ENCODE data around the gene SYTL2.
"Not testable (repeated sequence)": the region's sequence is repeated elsewhere in the genome, so short reads cannot be mapped to it uniquely, and the experiment has no call there.

Gene SYTL2

DNA sequence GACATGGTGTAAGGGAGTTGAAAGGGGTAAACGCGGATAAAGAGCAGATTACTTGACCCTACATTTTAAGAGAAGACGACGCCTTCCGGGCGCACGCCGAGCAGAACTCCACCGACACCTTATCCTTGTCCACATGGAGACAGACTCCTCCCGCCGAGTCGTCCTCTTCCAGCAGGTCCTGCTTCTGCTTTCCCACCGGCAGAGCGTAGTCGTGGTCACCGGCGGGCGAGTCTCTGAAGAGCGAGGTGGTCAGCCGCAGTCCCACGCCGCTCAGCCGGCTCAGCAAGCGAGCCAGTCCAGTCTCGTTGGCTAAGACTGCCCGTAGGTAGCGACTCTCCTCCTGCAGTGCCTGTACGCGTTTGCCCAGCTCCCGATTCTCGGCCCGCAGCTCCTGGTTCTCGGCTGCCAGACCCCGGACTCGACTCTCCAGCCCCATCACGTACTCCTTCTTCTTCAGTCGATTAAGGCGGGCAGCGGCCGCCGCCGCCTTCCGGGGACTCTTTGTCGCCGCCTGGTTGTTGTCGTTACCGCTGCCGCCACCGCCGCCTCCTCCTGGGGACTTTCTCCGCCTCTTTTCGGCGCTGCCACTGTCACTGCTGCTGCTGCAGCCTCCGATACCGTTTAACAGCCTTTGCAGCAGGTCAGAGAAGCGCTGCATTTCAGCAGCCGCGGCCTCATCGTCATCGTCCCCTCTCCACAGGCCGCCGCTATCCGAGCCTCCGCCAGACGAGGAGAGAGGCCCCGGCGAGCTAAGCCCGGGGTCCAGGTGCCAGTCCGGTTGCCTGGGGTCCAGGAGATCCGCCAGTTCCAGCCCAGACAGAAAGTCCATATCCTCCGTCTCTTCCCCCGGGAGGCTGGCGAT lies 147.0 kb downstream of the SYTL2 start:
- TF ChIP-seq CTCF (IDR thresholded peaks at IDR 0.05; ENCODE audit: extremely low read depth, insufficient read depth, missing control alignments) = peak; percentile 61
- DNase-seq (ENCODE audit: low spot score) = peak; percentile 83
- in situ Hi-C loops (cut with MboI; ENCODE audit: low pct_unique_long_range_greater_than_20kb, low sequenced_read_pairs, unreplicated experiment) = no loop called here

GRCh38 chr11:85663080-85663752 lies 147.7 kb downstream of the SYTL2 start:
- no peak for DNase-seq (ENCODE audit: low spot score)
- in situ Hi-C loops (cut with MboI; ENCODE audit: low pct_unique_long_range_greater_than_20kb, low sequenced_read_pairs, unreplicated experiment) = no loop called here
- no peak for TF ChIP-seq CTCF (IDR thresholded peaks at IDR 0.05; ENCODE audit: extremely low read depth, insufficient read depth, missing control alignments)

DNA sequence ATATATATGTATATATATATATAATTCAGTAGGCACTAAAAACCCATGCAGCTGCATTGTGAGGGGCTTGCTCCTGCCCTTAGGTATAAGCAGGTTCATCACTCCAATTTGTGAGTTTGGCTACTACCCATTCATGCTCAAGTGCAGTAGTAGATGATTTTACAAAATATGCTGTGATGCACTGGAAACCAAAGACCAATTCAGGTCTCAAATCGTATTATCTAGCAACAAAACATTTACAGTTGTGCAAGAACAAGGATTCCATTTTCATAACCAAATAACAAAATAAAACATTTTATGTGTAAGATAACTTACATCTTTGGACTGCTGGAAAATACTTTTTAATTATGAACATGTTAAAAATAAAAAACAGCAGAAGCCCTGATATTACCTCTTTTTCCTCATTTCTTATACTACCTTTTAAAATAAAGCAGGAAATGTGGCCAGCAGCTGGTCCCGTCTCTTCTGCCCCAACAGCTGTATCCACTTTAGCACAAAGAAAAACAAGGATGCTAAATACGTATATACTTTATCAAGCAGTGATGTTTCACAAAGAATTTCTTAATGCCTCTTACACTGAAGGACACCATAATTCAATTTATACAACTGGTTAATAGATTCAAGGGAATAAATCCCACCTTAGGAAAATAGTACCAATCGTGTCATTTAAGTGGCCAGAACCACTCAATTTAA lies 148.8 kb downstream of the SYTL2 start:
- DNase-seq (ENCODE audit: low spot score) = no peak
- TF ChIP-seq CTCF (IDR thresholded peaks at IDR 0.05; ENCODE audit: extremely low read depth, insufficient read depth, missing control alignments) = no peak
- in situ Hi-C loops (cut with MboI; ENCODE audit: low pct_unique_long_range_greater_than_20kb, low sequenced_read_pairs, unreplicated experiment) = no loop called here

DNA sequence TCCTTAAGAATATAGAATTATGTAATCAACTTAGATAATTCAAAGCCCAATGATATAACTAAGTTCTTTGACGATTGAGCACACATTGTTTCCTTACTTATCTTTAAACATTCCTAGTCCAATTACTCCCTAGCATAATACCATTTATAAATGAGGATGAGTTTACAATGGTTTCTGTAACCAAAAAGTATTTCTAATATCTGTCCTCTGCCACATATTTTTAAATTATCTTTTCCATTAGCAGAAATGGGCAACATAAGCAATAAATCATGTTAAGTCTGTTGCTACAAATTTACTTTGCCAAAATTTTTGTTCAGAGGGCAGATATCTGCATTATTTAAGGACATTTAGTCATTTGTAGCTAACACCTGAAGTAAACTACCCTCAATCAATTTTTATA lies 152.8 kb downstream of the SYTL2 start:
- TF ChIP-seq CTCF (IDR thresholded peaks at IDR 0.05; ENCODE audit: extremely low read depth, insufficient read depth, missing control alignments) = no peak
- in situ Hi-C loops (cut with MboI; ENCODE audit: low pct_unique_long_range_greater_than_20kb, low sequenced_read_pairs, unreplicated experiment) = no loop called here
- no peak for DNase-seq (ENCODE audit: low spot score)

- DNase-seq (ENCODE audit: low spot score) = no peak
- in situ Hi-C loops (cut with MboI; ENCODE audit: low pct_unique_long_range_greater_than_20kb, low sequenced_read_pairs, unreplicated experiment) = no loop called here
- no peak for TF ChIP-seq CTCF (IDR thresholded peaks at IDR 0.05; ENCODE audit: extremely low read depth, insufficient read depth, missing control alignments)
Observed at GRCh38 chr11:85656777-85657176, 154.2 kb downstream of the SYTL2 start.

- in situ Hi-C loops (cut with MboI; ENCODE audit: low pct_unique_long_range_greater_than_20kb, low sequenced_read_pairs, unreplicated experiment) = not testable (repeated sequence)
Observed at GRCh38 chr11:85654343-85654742, 156.6 kb downstream of the SYTL2 start.

More at GRCh38 chr11:85654343-85654742, 156.6 kb downstream of the SYTL2 start:
- not testable (repeated sequence) for DNase-seq (ENCODE audit: low spot score)

Data from GM13977 (cell line).